RWPE1 (cell line): Measurements from ENCODE around the gene EBNA1BP2.
"Not testable (repeated sequence)": the region's sequence is repeated elsewhere in the genome, so short reads cannot be mapped to it uniquely, and the experiment has no call there.

ENCODE experiments used
- CTCF ChIA-PET: fragments of 350-600 bp; sonication (Branson Sonifier 250); formaldehyde crosslinking; extraction: SDS; loops from one replicate; lab custom pipeline; 2021; lab: Yijun Ruan, JAX
- POLR2A ChIA-PET: fragments of 400-600 bp; formaldehyde crosslinking; extraction: SDS; loops from one replicate; lab custom pipeline; 2020; ENCODE audit warnings: antibody characterized with exemption; ENCODE audit not compliant: low non-redundant PET; lab: Yijun Ruan, JAX
- DNase-seq: peaks from one replicate; pipeline ENCODE4 v3.0.0; 2012; ENCODE audit warnings: low spot score
- H3K27ac ChIP-seq: fragments of 450-650 bp; 2 replicates; pipeline ENCODE4 v1.5.1; 2017
- TF ChIP-seq, protein P1 (sequence below): fragments of 450-650 bp; conservative IDR thresholded peaks from 2 replicates; pipeline ENCODE4 v1.5.1; 2017; ENCODE audit warnings: low read depth, mild to moderate bottlenecking

Gene EBNA1BP2

DNA sequence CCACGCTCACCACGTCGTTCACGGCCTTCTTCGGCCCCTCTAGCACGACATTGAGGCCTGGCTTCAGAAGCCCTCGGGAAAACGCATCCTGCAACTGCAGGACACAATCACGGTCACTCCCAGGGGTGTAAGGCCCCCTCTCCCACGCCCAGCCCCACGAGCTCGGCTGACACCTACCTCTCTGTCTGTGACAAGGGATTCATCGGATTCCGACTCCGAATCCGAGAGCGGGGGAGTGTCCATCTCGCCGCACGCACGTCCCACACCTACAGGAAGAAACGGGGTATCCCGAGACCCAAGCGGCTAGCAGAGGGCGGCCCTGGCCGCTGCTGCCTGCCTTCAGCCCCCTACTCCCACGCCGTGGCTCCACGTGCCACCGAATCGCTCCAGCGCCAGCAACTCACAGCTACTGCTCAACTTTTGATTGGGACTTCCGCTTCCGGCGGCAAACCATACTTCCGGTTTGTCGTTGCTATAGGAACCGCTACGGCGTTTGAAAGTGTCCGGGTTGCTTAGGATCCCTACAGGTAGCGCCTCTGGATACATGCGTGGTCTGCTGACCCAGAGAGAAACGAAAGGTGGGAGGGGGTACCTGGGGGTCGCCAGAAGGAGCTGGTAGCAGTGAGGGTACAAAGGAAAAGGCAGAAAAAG, at the start of gene EBNA1BP2, which contains the start of gene CFAP57:
Gene EBNA1BP2 (minus strand): TSS at position 415 of the 651 bp plus-strand sequence. CDS start 172 bp downstream, at position 243.
Gene CFAP57 (plus strand): TSS at position 455 of the 651 bp plus-strand sequence. CDS start 424 bp downstream, outside the sequence.
- H3K27ac ChIP-seq, result peak within 1 kb of the TSS; percentile 59
- POLR2A ChIA-PET, result interaction anchor here (0.7 to 0.9 kb wide), 3 partner anchors 37 to 748 kb away, joined by 4 read pairs; no protein-coding TSS in a partner anchor
- CTCF ChIA-PET, result interaction anchor here (1.0 kb wide), 1 partner anchor 11 kb away, joined by 3 read pairs; no protein-coding TSS in a partner anchor
- DNase-seq, result peak; percentile 94
- TF ChIP-seq, protein P1, sequence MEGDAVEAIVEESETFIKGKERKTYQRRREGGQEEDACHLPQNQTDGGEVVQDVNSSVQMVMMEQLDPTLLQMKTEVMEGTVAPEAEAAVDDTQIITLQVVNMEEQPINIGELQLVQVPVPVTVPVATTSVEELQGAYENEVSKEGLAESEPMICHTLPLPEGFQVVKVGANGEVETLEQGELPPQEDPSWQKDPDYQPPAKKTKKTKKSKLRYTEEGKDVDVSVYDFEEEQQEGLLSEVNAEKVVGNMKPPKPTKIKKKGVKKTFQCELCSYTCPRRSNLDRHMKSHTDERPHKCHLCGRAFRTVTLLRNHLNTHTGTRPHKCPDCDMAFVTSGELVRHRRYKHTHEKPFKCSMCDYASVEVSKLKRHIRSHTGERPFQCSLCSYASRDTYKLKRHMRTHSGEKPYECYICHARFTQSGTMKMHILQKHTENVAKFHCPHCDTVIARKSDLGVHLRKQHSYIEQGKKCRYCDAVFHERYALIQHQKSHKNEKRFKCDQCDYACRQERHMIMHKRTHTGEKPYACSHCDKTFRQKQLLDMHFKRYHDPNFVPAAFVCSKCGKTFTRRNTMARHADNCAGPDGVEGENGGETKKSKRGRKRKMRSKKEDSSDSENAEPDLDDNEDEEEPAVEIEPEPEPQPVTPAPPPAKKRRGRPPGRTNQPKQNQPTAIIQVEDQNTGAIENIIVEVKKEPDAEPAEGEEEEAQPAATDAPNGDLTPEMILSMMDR, result no peak

DNA sequence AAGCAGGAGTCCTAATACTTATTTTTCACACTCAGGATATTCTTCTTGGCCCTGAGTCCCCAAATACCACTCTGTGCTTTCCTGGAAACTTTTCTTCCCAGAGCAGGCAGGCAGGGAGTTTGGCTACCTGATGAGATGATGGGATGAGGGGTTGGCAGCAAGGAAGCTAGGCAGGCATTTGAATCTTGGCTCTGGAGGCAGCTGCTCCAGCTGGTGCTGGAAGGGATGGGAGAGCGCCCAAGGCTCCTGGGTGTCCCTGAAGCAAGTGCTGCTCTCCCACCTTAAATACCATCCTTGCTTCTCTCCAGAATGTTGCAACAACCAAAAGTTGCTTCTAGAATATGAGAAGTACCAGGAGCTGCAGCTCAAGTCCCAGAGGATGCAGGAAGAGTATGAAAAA, 49.7 kb upstream of the EBNA1BP2 start:
- TF ChIP-seq, protein P1, result no peak
- CTCF ChIA-PET, result interaction anchor here (0.8 kb wide), 1 partner anchor 193 kb away, joined by 3 read pairs; no protein-coding TSS in a partner anchor
- no peak for DNase-seq
- H3K27ac ChIP-seq, result no peak overlapping the region
- POLR2A ChIA-PET, result no interaction called here

DNA sequence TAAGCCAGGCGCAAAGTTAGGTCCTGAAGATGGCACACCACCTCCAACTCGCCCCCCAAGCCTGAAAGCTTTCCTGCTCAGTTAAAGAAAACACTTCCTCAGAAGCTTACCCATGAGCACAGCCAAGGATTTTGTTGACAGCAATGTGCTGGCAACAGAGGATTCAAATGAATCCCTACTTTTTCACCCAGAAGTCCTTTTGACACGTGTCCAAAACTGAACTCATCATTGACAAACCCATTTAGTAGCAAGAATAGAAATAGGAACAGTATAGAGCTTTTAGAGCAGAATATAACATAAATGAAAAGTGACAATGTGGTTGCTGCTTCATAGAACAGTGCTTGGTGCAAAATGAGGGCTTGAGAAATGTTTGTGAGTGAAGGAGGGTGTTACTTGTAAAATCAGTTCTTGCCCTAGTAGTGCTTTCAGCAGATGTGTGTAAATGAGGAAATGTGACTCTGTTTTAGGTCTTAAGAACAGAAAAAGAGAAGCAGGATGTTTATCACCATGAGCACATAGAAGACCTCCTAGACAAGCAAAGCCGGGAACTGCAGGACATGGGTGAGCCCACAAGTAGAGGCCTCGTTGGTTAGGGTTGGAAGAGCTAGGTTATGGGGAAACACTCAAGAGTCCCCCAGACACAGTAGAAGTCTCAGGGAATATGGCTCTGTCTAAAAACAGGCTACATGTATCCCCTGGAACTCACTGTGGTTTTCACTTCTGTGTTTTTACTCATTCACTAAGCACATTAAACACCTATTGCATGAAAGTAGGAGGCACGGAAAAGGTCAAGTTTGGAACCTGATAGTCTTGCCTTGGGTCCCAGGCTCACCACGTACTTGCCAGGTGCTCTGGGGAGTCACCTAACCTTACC, 49.1 kb upstream of the EBNA1BP2 start:
- no peak for DNase-seq
- POLR2A ChIA-PET, result no interaction called here
- H3K27ac ChIP-seq, result no peak overlapping the region
- TF ChIP-seq, protein P1, result no peak
- CTCF ChIA-PET, result no interaction called here

DNA sequence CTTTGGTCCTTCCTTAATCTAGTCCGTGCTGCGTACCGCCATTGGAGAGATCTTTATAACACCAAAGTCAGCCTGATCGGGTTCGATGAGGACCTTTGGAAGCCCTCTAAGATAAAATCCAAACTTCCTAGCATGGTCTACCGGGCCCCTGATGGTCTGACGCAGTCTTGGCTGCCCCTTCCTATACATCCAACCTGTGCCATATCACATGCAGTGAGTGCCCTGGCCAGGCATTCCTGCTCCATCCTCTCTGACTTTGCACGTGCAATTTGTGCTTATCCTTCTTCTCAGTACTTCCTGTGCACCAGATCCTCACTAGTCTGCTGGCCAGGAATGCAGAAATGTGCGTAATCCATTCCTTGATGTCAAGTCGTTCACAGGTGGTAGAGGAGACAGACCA, 45.7 kb upstream of the EBNA1BP2 start:
- CTCF ChIA-PET, result no interaction called here
- no peak overlapping the region for H3K27ac ChIP-seq
- no peak for DNase-seq
- TF ChIP-seq, protein P1, result no peak
- POLR2A ChIA-PET, result no interaction called here

DNA sequence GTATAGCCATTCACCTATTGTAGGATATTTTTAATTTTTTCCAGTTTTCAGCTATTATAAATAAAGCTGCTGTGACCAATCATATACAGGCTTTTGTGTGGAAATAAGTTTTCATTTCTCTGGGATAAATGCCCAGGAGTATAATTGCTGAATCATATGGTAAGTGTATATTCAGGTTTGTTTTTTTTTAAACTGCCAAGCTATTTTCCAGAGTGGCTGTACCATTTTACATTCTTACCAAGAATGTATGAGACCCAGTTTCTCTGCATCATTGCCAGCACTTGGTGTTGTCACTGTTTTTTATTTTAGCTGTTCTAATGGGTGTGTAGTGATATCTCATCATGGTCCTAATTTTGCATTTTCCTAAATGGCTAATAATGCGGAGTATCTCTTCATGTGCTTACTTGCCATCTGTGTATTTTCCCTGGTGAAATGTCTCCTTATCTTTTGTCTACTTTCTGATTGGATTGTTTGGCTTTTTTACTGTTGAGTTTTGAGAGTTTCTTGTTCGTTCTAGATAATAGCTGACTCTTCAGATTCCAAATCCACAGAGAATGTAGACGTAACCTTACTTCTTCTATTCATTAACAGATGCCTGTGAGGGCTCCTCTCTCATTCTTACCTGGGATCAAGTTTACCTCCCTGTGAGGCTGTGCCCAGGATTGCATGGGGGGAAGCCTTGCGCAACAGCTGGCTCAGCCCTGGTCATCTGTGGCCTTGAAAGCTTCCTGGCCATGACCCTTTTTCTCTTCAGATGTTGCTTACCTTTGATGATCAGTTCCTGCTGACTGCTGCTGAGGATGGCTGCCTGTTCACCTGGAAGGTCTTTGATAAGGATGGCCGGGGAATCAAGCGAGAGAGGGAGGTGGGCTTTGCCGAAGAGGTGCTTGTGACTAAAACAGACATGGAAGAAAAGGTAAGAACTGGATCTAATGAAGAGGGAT, 42.7 kb upstream of the EBNA1BP2 start:
- DNase-seq, result no peak
- POLR2A ChIA-PET, result no interaction called here
- CTCF ChIA-PET, result interaction anchor here (0.6 kb wide), 2 partner anchors 204 to 1698 kb away, joined by 4 to 5 read pairs; no protein-coding TSS in a partner anchor
- TF ChIP-seq, protein P1, result no peak
- H3K27ac ChIP-seq, result no peak overlapping the region

DNA sequence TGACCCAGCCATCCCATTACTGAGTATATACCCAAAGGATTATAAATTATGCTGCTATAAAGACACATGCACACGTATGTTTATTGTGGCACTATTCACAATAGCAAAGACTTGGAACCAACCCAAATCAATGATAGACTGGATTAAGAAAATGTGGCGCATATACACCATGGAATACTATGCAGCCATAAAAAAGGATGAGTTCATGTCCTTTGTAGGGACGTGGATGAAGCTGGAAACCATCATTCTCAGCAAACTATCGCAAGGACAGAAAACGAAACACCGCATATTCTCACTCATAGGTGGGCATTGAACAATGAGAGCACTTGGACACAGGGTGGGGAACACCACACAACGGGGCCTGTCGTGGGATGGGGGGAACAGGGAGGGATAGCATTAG, 36.2 kb upstream of the EBNA1BP2 start:
- DNase-seq, H3K27ac ChIP-seq, CTCF ChIA-PET, POLR2A ChIA-PET: not testable (repeated sequence)
